Colonic mucosa (tissue), 4 donors: ENCODE results near the gene MACC1. TPM values are rescaled to one million over a fixed set of nuclear protein-coding genes. Genes with fewer than 3 reads are reported as not detected.

Source experiments
- DNase-seq: peaks from one replicate; pipeline ENCODE4 v3.0.0-alpha.2; 2020
- H3K27ac ChIP-seq: fragments of 200-600 bp; one replicate; pipeline ENCODE4 v1.8.0; 2021
- H3K27me3 ChIP-seq: fragments of 200-600 bp; one replicate; pipeline ENCODE4 v1.8.0; 2021
- H3K36me3 ChIP-seq: fragments of 200-600 bp; one replicate; pipeline ENCODE4 v1.8.0; 2021
- H3K4me1 ChIP-seq: fragments of 200-600 bp; one replicate; pipeline ENCODE4 v1.8.0; 2021; ENCODE audit warnings: mild to moderate bottlenecking
- H3K4me3 ChIP-seq: fragments of 200-600 bp; one replicate; pipeline ENCODE4 v1.8.0; 2021
- H3K9ac ChIP-seq, 2 donors: one replicate each; pipeline ENCODE4 v1.7.0; 2013; ENCODE audit warnings: control low read depth in 2 of 2, low read depth in 2 of 2, low read length in 2 of 2
- H3K9me3 ChIP-seq: fragments of 200-600 bp; one replicate; pipeline ENCODE4 v1.8.0; 2021
- intact Hi-C: fragments of 100-400 bp; cut with DNase I; formaldehyde crosslinking; loops from one replicate; pipeline ENCODE4 v1.14.1; 2022
- total RNA-seq, 2 donors: library from RNA; stranded (reverse); fragmentation: NEBNext Ultra II Directional in 1 of 2; extraction: Animal tissue kit (Norgen Biotek cat#: 25700) in 1 of 2; gene quantifications; one replicate each; pipeline ENCODE4 v1.2.1, GENCODE V29; 2021
- TF ChIP-seq, protein P1 (sequence below): fragments of 200-600 bp; IDR thresholded peaks from one replicate; pipeline ENCODE4 v1.8.0; 2022; ENCODE audit warnings: antibody characterized with exemption, mild to moderate bottlenecking
- donor health status: healthy.
- donor health status: DM: no; HTN: no; CAD: no.
- donor health status: DM: no; HTN: no; CAD: no.

MACC1 gene
- total RNA-seq, 2 donors from 2014 or later: 9.5 to 12.8 TPM

DNA sequence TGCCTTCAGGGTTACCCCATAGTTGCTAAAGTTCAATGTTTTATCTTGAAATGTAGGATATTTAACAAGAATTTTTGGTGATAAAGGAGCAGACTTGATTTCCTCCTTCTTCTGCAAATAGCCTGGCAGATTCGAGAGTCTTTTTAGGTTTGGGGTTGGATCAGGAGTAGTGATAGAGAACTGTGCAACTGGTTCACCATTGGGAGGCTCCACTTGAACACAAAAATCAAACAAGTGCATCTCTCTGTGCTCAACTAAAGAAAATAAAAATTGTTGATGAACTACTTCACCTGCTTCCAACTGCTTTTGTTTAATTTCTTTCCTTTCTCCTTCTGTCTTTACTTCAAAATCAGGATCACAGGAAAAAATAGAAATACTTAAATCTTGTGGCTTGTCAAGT, 58.5 kb downstream of the MACC1 start:
- Histone ChIP-seq H3K27me3 (no peaks in the 10 kb centered on the region), H3K9me3 (no peaks in the 10 kb centered on the region), H3K4me1 (no peaks in the 10 kb centered on the region), H3K9ac (no peak overlapping the region), H3K36me3 (no peaks in the 10 kb centered on the region), H3K27ac (no peak overlapping the region), H3K4me3 (no peak overlapping the region)
- TF ChIP-seq, protein P1, sequence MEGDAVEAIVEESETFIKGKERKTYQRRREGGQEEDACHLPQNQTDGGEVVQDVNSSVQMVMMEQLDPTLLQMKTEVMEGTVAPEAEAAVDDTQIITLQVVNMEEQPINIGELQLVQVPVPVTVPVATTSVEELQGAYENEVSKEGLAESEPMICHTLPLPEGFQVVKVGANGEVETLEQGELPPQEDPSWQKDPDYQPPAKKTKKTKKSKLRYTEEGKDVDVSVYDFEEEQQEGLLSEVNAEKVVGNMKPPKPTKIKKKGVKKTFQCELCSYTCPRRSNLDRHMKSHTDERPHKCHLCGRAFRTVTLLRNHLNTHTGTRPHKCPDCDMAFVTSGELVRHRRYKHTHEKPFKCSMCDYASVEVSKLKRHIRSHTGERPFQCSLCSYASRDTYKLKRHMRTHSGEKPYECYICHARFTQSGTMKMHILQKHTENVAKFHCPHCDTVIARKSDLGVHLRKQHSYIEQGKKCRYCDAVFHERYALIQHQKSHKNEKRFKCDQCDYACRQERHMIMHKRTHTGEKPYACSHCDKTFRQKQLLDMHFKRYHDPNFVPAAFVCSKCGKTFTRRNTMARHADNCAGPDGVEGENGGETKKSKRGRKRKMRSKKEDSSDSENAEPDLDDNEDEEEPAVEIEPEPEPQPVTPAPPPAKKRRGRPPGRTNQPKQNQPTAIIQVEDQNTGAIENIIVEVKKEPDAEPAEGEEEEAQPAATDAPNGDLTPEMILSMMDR: no peak
- intact Hi-C loops: no loop called here
- DNase-seq: no peak

DNA sequence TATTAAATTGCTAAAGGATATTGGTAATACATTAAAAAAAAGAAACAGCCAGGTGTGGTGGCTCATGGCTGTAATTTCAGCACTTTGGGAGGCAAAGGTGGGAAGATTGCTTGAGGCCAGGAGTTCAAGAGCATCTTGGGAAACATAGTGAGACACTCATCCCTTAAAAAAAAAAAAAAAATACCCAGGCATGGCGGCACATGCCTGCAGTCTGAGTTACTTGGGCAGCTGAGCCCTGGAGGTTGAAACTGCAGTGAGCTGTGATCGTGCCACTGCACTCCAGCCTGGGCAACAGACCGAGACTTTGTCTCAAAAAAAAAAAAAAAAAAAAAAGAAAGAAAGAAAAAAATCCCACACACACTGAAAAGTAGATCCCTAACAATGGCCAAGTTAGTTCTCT, 59.7 kb downstream of the MACC1 start:
- Histone ChIP-seq H3K36me3 (no peaks in the 10 kb centered on the region), H3K9me3 (no peaks in the 10 kb centered on the region), H3K27ac (no peak overlapping the region), H3K4me1 (no peaks in the 10 kb centered on the region), H3K27me3 (no peaks in the 10 kb centered on the region), H3K9ac (no peak overlapping the region), H3K4me3 (no peak overlapping the region)
- TF ChIP-seq, protein P1: no peak
- DNase-seq: no peak
- intact Hi-C loops: no loop called here

DNA sequence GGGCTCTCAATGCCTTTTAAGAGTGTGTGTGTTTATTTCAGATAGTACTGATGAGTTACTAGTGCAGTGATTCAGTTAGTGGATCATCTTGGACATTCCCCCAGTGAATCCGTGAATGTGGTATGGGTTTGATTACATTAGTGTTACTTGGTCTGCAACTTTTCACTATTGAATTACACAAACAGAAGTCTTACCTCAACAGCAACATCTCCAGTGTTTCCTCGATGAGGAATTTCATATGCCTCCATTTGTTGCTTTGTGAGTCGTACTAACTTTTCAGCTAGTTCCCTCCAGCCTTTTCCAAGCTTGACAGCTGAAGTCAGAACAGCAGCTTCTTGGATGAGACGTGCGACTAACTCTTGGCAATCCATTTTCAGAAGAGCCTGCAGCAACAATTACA, 63.2 kb downstream of the MACC1 start:
- TF ChIP-seq, protein P1: no peak
- H3K4me3 ChIP-seq: no peak overlapping the region
- H3K36me3 ChIP-seq: no peaks in the 10 kb centered on the region
- no peak for DNase-seq
- no peaks in the 10 kb centered on the region for H3K4me1 ChIP-seq
- H3K27ac ChIP-seq: no peak overlapping the region
- H3K27me3 ChIP-seq: no peaks in the 10 kb centered on the region
- intact Hi-C loops: no loop called here
- no peak overlapping the region for H3K9ac ChIP-seq
- H3K9me3 ChIP-seq: no peaks in the 10 kb centered on the region

DNA sequence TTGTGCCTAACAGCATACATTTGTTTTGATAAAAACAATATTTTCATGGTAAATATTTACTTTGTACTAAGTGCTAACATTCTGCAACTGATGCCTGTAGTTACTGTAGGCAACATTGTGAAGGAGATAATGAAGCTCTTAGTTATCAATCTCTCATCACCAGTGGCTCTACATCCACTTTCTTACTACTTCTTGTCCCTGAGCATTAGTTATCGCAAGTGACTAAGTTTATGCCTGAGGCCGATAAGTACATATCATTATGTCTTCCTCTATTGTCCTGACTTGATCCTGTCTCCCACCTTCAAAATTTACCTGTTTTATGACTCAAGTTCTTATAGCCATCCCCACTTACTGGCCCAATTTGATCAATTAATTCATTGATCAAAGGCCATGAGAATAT, 63.6 kb downstream of the MACC1 start:
- DNase-seq: no peak
- no peaks in the 10 kb centered on the region for H3K9me3 ChIP-seq
- no peaks in the 10 kb centered on the region for H3K36me3 ChIP-seq
- no peaks in the 10 kb centered on the region for H3K4me1 ChIP-seq
- H3K27me3 ChIP-seq: no peaks in the 10 kb centered on the region
- H3K9ac ChIP-seq: no peak overlapping the region
- H3K27ac ChIP-seq: no peak overlapping the region
- H3K4me3 ChIP-seq: no peak overlapping the region
- TF ChIP-seq, protein P1: no peak
- intact Hi-C loops: no loop called here

DNA sequence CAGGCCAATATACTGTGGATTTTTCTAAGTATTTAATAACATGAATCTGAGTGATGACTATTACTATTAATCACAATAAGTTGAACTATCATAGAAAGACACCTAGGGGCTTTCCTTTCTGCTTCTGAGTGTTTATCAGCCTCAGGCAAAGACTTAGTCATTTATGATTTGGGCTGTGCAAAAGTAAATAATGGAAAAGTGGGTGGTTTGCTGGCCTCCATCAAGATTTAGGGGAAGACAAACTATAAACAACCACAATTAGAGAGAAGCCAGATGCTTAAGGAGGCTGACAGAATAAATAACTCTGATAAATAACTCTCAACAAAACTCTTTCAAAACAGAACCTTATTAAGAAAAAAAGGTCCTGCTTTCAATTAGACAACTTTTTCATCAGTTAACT, 64.7 kb downstream of the MACC1 start:
- H3K4me1 ChIP-seq: no peaks in the 10 kb centered on the region
- TF ChIP-seq, protein P1: no peak
- H3K4me3 ChIP-seq: no peak overlapping the region
- no peaks in the 10 kb centered on the region for H3K36me3 ChIP-seq
- no peaks in the 10 kb centered on the region for H3K27me3 ChIP-seq
- intact Hi-C loops: no loop called here
- no peaks in the 10 kb centered on the region for H3K9me3 ChIP-seq
- DNase-seq: no peak
- H3K9ac ChIP-seq: no peak overlapping the region
- H3K27ac ChIP-seq: peak overlapping the region; percentile 21
